ENCODE results near the gene PTPN1. TPM values are rescaled to one million over a fixed set of nuclear protein-coding genes. Genes with fewer than 3 reads are reported as not detected.

PTPN1 gene
- total and polyA plus RNA-seq, 2 of the 4 experiments (the other 2 are of a cell fraction), result 31.7 to 37.4 TPM

DNA sequence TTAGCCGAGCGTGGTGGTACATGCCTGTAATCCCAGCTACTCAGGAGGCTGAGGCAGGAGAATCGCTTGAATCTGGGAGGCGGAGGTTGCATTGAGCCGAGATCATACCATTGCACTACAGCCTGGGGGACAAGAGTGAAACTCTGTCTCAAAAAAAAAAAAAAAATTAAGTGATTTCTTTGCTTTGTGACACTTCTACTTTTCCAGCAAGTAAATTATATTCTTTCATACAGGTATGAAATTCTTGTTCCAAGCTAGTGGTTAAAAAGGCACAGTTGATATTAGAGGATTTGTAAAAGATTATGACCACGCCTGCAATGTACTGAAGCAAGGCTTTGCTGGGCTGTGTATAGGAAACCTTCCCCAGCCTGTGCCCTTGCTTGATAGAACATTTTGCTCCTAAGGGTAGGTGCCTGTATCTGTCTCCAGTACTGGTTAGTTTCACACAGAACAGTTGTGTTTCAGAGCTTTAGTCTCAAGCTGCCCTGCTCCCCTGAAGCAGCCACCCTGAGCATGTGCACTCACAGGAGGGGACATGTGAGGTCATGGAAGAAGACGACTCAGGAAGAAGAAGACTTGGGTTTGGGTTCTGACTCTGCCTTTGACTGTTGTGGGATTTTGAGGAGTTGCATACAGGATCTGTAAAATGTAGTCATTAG is 10.2 kb downstream of the PTPN1 start:
- in situ Hi-C loops (cut with MboI; ENCODE audit: low sequenced_read_pairs) (no loop called here), intact Hi-C loops (cut with micrococcal nuclease) (no loop called here), dilution Hi-C loops (cut with HindIII; ENCODE audit: low sequenced_read_pairs, unreplicated experiment) (no loop called here)
- H3K23ac ChIP-seq (ENCODE audit: low read depth, low read length), result peak overlapping the region; percentile 9
- H3K14ac ChIP-seq (replicated peaks; ENCODE audit: low read depth, low read length), result peak overlapping the region; percentile 94
- peak overlapping the region; percentile 18; the same call in 2 of the 3 replicates for H2BK15ac ChIP-seq (ENCODE audit: low read depth, low read length)
- H2BK120ac ChIP-seq (ENCODE audit: low read depth, low read length), result peak overlapping the region; percentile 39
- peak overlapping the region; percentile 26; the same call in 1 of the 2 replicates for H3K56ac ChIP-seq (ENCODE audit: extremely low read depth, insufficient read depth, low read length)
- CTCF ChIA-PET, result interaction anchor here (0.6 to 0.8 kb wide), 2 partner anchors 9 to 18 kb away, joined by 3 to 7 read pairs; no protein-coding TSS in a partner anchor
- peak overlapping the region; percentile 86 for H2BK5ac ChIP-seq (ENCODE audit: low read depth, low read length, poor library complexity, severe bottlenecking)
- peak overlapping the region; percentile 82 for H3K18ac ChIP-seq (ENCODE audit: low read depth, low read length)
- peak overlapping the region; percentile 87 for H3K4ac ChIP-seq (ENCODE audit: low read depth, low read length)
- TF ChIP-seq MAZ (IDR thresholded peaks at IDR 0.05; ENCODE audit: borderline replicate concordance, low read depth, low read length), result no peak
- TF ChIP-seq, protein P1, sequence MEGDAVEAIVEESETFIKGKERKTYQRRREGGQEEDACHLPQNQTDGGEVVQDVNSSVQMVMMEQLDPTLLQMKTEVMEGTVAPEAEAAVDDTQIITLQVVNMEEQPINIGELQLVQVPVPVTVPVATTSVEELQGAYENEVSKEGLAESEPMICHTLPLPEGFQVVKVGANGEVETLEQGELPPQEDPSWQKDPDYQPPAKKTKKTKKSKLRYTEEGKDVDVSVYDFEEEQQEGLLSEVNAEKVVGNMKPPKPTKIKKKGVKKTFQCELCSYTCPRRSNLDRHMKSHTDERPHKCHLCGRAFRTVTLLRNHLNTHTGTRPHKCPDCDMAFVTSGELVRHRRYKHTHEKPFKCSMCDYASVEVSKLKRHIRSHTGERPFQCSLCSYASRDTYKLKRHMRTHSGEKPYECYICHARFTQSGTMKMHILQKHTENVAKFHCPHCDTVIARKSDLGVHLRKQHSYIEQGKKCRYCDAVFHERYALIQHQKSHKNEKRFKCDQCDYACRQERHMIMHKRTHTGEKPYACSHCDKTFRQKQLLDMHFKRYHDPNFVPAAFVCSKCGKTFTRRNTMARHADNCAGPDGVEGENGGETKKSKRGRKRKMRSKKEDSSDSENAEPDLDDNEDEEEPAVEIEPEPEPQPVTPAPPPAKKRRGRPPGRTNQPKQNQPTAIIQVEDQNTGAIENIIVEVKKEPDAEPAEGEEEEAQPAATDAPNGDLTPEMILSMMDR (conservative IDR thresholded peaks at IDR 0.05; ENCODE audit: low read depth, low read length), result no peak
- no peak for TF ChIP-seq SMC3 (IDR thresholded peaks at IDR 0.05; ENCODE audit: low read depth, low read length)
- H2AK5ac ChIP-seq (ENCODE audit: low read depth, low read length), result peak overlapping the region; percentile 92
- H3K4me3 ChIP-seq (ENCODE audit: insufficient read depth, low read depth, low read length), result no peak overlapping the region
- H3K27ac ChIP-seq (ENCODE audit: insufficient read depth, low read length), result peak overlapping the region; percentile 76
- ATAC-seq (ENCODE audit: low read depth) (no peak), DNase-seq (no peak)
- peaks cover 33% of the 10 kb centered on the region for H3K9me1 ChIP-seq (ENCODE audit: insufficient read depth, low read length)
- H3K4me1 ChIP-seq (ENCODE audit: control insufficient read depth, insufficient read depth, low read length), result peaks cover 24% of the 10 kb centered on the region
- no peaks in the 10 kb centered on the region for H3K27me3 ChIP-seq (ENCODE audit: control insufficient read depth, insufficient read depth, low read length)
- no CpG with 5 or more reads among the region's 7 CpGs for WGBS, 2 experiments (ENCODE audit: extremely low coverage in 2 of 2, insufficient read length in 1 of 2)
- peak overlapping the region in 1 of 2 experiments; percentile 53; a peak in 1 of 4 replicates for H4K8ac ChIP-seq (ENCODE audit: low read depth in 2 of 2, low read length in 2 of 2)
- peak overlapping the region; percentile 52 for H3K9ac ChIP-seq (ENCODE audit: low read depth, low read length)
- peaks cover 55% of the 10 kb centered on the region for H4K20me1 ChIP-seq (ENCODE audit: insufficient read depth, low read length)
- no TSS peak for BruUV-seq (replicated peaks)
- peaks cover 10 to 78% of the 10 kb centered on the region in 2 experiments for H3K79me1 ChIP-seq (ENCODE audit: low read depth in 1 of 2, low read length in 2 of 2)
- H3K4me2 ChIP-seq (ENCODE audit: low read depth, low read length), result peak overlapping the region; percentile 53
- H3K36me3 ChIP-seq (ENCODE audit: control insufficient read depth, insufficient read depth, low read length), result peaks cover 13% of the 10 kb centered on the region
- peak overlapping the region; percentile 59; the same call in 1 of the 2 replicates for H2BK20ac ChIP-seq (ENCODE audit: low read depth, low read length)
- POLR2A ChIA-PET (ENCODE audit: unreplicated experiment), result no interaction called here
- H4K5ac ChIP-seq (ENCODE audit: low read depth, low read length), result peak overlapping the region; percentile 41; the same call in 1 of the 2 replicates
- no peak overlapping the region for H2AFZ ChIP-seq (replicated peaks; ENCODE audit: low read length, poor library complexity)
- no peaks in the 10 kb centered on the region for H3K9me3 ChIP-seq (ENCODE audit: control insufficient read depth, insufficient read depth, low read length)
- peak overlapping the region; percentile 22; the same call in 1 of the 2 replicates for H4K91ac ChIP-seq (ENCODE audit: insufficient read depth, low read depth, low read length)
- H2AK9ac ChIP-seq (replicated peaks; ENCODE audit: low read depth, low read length, poor library complexity), result no peak overlapping the region
